ENCODE results near the gene CPD.

The CPD gene

GRCh38 chr17:30378825-30379302 is at the start of gene CPD:
Gene CPD, plus strand, starts transcription at chr17:30378927. Its CDS starts 54 bp downstream, at chr17:30378981.
- no peak for TF ChIP-seq CTCF (IDR thresholded peaks at IDR 0.05; ENCODE audit: extremely low read depth, missing control alignments)
- DNase-seq (ENCODE audit: low spot score): peak; percentile 98

DNA sequence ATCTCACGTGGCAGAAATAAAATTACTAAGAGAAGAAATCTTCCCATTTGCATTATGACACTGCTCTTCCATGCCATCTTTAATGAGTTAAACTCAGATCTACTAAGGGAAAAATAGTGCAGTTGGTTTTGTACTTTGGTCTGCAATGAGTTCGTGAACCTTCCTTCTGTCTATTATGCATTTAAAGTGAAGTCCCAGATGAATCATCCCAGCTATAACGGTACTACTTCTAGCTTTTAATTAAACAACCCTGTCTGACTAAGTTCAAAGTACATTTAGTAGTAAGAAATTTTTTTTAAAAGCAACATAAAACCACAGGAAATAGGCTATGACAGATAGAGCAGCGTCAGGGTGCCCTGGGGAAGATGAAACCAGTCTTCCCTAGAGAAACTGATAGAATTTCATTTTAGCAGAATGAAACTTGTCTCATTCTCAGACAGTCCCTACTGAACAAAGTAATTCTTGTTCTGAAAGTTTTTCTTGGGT is 46.6 kb upstream of the CPD start:
- DNase-seq (ENCODE audit: low spot score): peak; percentile 23
- TF ChIP-seq CTCF (IDR thresholded peaks at IDR 0.05; ENCODE audit: extremely low read depth, missing control alignments): no peak

DNA sequence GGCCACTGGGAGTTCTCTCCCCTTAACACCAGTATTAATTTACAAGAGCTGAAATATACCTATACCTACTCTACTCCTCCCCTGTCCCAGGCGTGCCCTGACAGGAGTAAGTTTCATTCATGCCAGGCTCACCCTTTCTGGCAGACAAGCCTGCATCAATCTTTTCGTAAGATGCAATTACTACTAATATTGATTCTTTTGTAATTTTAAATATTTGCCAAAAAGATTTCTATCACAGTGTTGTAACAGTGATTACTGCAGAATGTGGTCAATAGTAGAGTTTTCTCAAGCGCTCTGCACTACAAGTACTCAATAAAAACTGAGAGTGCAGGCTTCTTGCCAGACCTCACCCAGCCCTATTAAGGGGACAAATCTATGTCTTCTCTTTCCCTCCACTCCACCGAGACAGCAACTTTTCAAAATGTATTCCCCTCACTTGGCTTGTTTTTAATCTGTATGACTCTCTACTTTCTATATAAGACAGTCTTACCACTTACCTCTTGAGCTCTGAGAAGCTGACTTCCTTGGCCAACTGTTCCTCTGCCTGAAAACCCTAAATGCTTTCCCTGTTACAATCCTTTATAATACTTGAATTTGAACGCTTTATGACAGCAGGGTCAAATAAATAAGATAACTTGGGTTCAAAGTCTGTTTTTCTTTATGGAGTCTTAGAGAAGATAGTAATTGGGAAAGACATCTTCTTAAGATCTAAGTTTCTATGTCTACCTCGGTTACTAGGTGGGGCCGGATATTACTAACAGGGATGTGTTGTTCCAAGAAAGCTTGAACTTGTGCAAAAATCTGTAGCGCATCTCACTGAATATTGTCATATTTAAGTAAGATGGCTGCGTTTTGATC is 45.0 kb upstream of the CPD start, which contains the start of gene TMIGD1:
TSS of gene TMIGD1 (minus strand) at position 555 of the 858 bp plus-strand sequence. CDS start 1,924 bp downstream, outside the sequence.
- no peak for TF ChIP-seq CTCF (IDR thresholded peaks at IDR 0.05; ENCODE audit: extremely low read depth, missing control alignments)
- no peak for DNase-seq (ENCODE audit: low spot score)

- DNase-seq (ENCODE audit: low spot score): no peak
- no peak for TF ChIP-seq CTCF (IDR thresholded peaks at IDR 0.05; ENCODE audit: extremely low read depth, missing control alignments)
Observed at GRCh38 chr17:30334421-30334820, 44.3 kb upstream of the CPD start.

GRCh38 chr17:30336369-30337171 is 42.2 kb upstream of the CPD start:
- peak; percentile 49 for DNase-seq (ENCODE audit: low spot score)
- peak; percentile 41 for TF ChIP-seq CTCF (IDR thresholded peaks at IDR 0.05; ENCODE audit: extremely low read depth, missing control alignments)

- no peak for DNase-seq (ENCODE audit: low spot score)
- no peak for TF ChIP-seq CTCF (IDR thresholded peaks at IDR 0.05; ENCODE audit: extremely low read depth, missing control alignments)
Observed at GRCh38 chr17:30337393-30337999, 41.2 kb upstream of the CPD start.
